HG02884 (cell line): ENCODE results near the gene NFATC2.
A peak's percentile ranks its signal among the peaks of the same experiment; 100 is the strongest.

Source experiments
- ATAC-seq: cut with Tn5 transposase; IDR thresholded peaks from one replicate; pipeline ENCODE4 v1.9.1; 2021; ENCODE audit warnings: mild to moderate bottlenecking, moderate library complexity; ENCODE audit not compliant: unreplicated experiment

Gene NFATC2

DNA sequence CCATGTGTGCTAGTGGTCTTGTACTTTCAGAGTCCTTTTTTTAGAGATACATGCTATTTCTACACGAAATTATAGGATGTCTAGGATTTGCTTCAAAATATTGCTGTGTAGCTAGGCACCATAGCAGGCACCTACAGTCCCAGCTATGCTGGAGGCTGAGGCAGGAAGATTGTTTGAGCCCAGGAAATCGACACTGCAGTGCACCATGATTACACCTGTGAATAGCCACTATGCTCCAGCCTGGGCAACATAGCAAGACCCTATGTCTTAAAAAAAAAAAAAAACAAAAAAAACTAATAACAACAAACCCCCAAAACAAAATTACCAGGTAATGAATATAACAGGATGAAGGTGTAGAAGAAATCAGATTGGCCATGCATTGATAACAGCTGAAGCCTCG, 121.7 kb downstream of the NFATC2 start:
- ATAC-seq: no peak

DNA sequence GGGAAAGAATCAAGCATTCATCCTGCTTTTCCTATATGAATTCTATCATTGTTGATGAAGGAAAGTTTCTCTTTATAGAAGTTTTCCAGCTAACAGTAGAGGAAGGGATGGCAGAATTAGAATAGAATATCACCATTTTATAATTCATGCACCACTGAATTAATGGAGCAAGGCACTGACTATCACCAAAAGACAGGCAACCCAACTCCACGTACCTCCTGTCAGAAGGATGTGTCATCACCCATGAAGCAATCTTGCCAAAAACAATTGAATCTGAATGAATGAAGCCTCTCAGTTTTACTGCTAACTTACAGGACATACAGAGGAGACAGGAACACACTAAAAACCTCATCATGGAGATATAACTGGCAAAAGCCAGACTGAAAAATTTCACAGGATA, 122.4 kb downstream of the NFATC2 start:
- ATAC-seq: no peak

DNA sequence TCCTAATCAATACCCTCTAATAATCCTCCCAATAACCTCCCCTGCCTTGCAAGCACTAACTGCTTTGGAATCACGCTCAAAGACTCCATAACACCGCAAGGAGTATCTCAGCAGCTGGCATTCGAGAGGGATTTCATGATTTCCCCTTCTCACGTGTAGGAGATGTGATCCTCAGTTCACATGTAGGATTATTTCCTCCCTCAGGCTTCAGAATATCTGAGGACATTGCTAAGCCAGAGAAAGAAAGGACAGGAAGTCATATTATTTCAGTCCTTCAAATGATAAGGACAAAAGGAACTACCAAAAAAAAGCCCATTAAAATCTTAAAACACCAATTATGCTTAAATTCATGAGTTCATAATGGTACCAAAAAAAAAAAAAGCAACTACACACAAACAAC, 122.9 kb downstream of the NFATC2 start:
- ATAC-seq: no peak

DNA sequence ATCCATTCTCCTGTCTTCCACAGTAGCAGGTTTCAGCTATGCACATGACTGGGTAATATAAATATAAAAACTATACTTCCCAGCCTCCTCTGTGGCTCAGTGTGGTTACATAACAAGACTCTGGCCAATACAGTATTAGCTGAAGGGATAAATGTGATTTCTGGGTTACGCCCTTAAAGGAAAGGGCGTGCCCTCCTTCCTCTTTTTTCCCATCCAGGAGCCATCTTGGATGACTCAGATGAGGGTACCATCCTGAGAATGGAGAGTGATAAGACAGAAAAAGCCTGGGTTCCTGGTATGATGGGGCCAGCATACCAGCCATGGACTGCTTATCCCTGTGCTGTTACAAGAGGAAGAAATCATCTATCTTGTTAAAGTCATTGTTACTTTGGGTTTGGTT, 123.3 kb downstream of the NFATC2 start:
- ATAC-seq: no peak

DNA sequence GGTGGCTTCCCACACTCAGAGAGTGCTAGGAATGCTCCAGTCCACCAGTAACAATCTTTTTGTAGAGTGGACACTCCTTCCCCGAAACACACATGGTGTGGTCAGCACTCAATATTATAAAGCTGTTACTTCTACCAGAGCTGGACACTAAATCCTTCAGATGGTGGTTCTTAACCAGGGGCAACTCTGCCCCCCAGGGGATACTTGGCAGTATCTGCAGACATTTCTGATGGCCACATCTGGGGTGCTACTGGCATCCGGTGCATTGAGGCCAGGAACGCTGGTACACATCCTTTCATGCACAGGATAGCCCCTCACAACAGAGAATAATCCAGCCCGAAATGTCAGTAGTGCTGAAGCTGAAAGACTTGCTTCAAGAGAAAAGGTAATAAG, 124.4 kb downstream of the NFATC2 start:
- no peak for ATAC-seq

DNA sequence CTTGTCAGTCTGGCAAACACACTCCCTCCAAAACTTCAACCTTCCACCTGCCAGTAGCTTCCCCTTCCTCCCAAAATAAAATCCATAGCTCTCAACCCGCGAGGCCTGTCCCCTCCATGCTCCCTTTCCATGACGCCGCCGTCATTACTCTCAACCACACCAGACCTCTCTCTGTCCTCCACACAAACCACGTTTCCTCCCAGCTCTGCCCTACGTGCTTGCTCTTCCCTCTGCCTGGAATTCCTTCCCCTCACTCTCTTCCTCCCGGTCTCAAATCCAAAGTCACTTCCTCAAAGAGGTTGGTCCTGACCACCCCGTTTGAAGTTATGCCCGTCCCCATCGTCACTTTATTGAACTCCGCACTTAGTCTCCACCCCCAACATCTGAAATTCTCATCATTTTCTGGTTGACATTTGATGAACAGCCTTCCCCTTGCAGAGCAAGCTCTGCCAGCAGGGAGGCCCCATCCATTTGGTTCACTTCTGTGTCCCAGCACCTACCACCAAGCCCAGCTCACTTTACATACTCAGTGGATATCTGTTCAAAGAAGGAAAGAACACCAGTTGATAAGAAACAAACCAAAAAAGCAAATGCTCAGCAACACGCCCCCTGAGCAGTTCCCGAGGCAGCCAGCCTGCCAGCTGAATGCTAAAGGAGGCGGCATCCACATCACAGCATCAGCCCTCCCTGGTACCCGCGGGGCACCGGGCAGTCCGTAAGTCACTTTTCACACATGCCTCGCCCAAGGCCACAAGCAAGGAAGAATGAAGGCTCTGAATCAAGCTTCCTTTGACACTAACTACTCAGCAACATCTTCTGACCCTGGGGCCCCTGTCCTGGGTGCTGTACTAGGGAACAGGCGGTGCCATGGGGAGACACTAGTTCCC, 125.0 kb downstream of the NFATC2 start:
- ATAC-seq: no peak

DNA sequence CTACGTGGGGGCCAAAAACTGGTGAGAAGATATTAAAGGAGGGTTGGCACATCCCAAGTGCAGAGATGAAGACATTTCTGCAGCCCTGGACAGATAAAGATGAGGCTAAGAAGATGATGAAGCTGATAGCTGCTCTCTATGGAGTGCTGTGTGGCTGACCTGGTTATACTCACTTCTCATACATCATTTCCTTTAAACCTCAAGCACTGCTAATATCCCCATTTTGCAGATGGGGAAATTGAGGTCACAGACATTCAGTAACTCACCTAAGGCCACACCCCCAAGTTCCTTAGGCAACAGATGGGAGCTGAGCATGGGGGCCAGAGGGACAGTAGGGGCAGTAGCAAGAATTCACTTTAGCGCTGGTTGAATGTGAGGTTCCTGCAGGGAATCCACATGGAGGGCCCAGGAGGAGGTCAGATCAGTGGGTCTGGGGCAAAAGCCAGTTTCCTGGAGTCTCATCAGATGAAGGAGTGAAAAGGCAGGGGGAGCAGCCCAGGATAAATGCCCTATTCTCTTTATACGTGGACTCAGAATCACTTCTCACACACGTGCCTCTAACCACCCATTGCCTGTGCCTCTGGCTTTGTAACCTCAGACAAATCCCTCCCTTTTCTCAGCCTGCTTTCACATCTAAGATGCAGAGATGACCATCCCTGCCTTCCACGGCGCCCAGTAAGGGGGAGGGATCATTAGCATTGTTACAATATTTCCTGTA, 125.8 kb downstream of the NFATC2 start:
- no peak for ATAC-seq

DNA sequence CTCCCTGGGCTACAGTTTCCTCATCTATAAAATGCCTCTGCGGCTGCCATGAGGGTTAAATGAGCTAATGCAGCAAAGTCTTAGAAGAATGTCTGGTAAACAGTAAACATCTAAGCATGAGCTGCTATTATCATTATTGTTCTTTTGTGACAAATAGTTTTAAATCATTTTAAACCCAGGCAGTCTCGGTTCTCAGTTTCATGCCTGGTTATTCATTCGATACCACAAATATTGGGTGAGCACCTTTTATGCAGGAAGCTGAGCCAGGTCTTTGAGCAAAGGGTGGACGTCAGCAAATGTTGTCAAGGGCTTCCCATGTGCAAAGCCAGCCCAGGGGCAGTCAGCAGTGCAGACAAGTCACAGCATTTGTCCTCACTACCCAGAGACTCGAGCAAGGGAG, 128.7 kb downstream of the NFATC2 start:
- no peak for ATAC-seq

DNA sequence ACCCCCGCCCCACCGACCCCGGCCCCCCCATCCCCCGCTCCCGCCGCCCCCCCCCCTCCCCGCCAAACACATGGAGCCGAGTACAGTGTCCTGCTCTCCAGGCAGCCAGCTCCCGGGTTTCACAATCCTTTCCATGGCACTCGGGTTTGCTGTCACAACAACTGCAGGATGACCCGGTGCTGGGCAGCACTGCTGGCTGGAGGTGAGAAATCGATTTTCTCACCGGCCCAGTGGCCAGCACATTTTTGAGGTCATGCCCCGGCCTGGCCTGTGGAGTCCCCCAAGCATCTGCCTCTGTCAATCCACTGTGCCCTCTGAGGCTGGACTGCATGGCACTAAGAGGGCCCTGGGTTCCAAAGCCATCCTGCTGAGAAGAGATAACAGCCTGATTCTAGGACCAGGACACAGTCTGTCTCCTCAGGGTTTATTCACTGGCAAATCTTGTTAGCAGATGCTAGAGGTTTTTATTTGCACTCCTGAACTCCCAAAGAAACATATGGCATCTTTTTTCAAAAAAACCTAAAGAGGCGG, 129.5 kb downstream of the NFATC2 start:
- ATAC-seq: no peak

DNA sequence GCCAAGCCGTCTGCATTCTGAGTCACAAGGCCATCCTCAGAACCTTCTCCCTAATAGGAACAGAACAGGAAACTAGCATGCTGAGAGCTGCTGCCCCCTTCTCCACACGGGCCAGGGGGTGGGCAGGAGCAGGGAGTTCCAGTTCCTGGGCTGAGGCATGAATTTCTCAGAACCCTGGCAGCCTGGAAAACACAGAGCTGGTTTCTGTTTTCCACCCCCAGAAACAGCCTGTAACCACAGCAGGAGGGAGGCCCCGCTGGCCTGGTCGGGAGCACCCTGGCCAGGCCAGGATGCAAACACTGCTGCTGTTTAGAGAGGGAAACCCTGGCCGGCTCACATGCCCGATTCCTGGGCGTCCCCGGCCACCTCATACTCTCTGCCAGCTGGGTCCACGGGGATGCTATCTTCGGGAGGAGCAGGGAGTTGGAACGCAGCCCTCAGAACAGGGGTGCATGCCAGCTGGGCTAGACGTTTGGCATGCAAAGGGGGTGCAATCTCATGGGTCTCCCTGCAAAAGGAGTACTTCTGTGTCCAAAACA, 130.1 kb downstream of the NFATC2 start:
- ATAC-seq: no peak

DNA sequence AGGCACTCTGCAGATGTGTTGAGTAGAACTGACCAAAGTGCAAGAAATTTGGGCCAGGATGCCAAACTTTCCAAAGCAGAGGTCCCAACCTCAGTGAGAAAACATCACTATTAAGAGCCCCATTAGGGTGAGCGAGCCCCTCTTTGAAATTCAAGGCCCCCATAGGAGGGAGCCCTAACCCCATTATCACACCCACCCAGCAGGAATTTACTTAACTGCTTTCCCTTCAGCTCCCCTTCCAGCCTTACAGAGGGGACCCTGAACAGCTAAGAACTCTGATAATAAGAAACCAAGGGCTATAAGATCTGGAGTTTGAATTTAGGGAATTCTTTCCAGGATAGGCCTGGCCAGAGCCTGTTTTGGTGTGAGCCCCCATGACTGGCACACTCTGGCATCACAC, 130.6 kb downstream of the NFATC2 start:
- ATAC-seq: no peak

DNA sequence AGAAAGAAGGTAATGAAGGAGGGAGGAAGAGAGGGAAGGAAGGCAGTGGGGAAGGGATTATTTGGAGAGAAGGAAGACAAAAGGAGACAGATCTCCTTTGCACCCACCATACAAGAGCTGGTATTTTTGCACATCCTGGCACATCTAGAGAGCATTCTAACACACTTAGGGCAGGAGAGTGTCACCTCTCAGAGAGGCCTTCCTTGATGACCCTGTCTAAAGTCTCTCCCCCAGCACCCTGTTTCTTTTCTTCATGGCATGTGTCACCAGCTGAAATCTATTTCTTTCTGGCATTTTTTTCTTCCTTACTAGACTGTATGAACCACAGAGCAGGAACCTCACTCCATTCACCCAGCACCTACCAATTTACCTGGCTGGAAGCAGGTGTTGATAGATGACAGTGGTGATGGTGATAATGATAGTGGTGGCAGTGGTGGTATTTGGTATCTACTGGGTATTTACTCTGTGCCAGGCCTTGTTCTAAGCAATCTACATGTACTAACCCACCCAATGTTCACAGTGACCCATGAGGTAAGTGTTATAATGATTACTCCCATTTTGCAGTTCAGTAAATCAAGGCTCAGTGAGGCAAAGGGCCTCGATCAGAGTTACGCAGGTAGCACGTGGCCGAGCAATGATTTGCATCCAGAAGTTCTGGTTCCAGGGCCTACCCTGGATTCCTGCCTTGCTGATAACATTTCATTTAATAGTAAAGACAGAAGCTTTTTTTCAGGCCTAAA, 131.8 kb downstream of the NFATC2 start:
- ATAC-seq: no peak

DNA sequence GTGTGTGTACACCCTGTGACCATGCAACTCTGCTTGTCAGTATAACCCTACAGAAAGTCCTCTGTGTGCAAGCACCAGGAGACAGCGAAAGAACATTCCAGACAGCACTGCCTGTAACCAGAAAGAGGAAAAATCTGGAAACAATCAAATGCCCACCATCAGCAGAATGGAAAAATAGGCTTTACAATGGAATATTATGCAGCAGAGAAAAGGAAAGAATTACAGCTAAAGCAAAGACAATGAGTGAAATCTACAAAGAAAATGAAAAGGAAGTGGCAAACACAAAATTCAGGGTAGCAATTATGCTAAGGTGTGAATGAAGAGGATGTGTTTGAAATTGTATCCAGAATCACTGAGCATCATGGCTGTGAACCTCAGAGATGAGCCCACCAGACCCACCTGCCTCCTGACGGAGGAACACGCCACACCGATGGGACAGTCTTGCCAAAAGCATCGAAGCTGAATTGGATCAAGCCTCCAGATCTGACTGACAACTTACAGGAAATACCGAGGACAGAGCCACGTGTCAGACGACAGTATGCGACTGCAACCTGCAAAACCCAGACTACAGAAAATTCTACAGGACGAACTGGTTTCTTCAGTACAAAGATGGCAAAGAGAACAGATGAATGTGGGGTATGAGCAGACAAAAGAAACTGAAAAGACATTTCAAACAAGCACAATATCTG, 133.2 kb downstream of the NFATC2 start:
- no peak for ATAC-seq

DNA sequence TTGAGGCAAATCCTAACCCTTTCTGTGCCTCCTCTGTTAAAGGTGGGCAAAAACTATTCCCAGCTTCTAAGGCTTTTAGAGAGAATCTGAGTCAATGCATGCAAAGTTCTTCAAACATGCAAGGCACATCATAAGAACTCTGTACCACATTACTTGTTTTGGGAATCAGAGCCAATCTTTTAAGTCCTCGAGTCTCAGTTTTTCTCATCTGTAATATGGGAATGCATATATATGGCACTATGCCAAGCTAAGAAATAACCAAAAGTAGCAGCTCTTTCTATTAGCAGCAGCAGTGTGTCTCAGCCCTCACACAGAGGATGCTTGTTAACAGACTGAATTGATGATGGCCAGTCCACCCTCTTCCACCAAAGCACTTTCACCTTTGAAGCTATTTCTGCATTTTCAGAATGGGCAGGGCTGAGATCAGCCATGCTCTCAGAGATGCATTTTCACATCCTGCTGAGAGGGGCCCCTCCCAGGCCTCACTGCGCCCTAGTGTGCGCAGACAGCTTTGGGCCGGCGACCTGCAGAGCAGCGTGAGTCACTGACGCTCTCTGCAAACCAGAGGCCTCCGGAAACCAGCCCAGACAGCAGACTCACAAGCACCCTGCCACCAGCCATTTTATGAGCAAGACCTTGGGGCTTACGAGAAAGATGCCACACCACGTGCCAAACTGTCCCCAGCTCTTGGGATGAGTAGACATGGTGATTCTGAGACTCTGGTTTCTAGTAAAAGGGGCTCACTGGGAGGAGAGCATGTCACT, 138.0 kb downstream of the NFATC2 start:
- ATAC-seq: peak; percentile 80

DNA sequence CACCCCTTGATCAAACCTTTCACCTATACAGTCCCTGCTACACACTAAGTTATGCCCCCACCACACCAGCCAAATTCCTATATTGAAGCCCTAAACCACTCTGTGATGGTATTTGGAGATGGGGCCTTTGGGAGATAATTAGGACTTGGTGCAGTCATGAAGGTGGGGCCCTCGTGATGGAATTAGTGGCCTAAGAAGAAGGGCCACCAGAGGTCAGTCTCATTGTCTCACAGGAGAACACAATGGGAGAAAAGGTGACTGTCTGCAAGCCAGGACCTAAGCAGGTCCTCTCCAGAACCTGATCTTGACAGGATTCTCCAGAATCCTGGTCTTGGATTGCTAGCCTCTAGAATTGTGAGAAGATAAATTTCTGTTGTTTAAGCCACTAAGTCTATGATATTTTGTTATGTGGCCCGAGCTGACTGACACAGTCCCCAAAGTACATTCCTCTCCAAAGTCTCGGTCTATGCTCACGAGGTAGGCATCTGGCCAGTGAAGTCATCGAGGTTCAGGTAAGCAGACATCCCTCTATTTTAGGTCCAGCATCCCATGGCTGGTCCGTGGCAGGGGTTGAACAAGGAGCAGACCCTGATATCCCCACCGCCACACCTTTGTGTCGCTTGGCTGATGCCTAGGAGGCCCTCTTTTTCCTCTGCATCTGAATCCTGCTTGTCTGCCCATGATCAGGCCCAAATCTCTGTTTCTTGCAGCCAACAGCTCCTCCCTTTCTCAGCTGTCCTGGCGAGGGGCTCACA, 138.9 kb downstream of the NFATC2 start:
- no peak for ATAC-seq

DNA sequence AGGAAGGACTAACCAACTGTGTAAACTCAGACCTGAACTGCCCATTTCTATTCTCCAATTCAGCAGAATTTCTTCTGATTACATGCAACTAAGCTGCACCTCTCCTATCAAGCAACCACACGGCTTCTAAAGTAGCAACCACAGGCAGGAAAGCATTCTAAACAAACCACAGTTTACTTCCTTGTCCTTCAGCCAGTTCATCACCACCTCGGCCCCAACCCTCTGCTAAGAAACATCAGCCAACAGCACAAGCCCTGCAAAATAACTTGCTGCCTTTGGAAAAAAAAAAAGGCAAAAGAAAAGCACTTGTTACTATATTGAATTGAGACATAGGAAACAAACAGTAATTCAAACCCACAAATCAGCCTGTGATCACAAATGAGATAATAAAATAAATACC, 140.3 kb downstream of the NFATC2 start:
- no peak for ATAC-seq

DNA sequence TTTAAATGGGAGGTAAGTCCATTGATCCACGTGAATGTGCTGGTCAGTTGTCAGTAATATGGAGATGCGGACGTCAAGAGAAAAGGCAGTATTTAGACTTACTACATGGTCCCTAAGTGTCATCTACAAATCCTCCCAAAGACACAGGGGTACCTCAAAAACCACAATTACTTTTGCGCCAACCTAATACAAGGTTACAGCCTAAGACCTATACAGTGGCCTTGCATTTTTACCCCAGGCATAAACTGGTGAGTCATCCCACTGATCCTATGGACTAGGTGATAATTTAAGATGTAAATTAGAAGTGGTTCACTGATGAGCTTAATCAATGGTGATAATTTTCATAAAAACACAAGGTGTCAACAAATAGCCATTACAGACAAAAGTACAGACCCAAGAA, 141.0 kb downstream of the NFATC2 start:
- ATAC-seq: no peak

DNA sequence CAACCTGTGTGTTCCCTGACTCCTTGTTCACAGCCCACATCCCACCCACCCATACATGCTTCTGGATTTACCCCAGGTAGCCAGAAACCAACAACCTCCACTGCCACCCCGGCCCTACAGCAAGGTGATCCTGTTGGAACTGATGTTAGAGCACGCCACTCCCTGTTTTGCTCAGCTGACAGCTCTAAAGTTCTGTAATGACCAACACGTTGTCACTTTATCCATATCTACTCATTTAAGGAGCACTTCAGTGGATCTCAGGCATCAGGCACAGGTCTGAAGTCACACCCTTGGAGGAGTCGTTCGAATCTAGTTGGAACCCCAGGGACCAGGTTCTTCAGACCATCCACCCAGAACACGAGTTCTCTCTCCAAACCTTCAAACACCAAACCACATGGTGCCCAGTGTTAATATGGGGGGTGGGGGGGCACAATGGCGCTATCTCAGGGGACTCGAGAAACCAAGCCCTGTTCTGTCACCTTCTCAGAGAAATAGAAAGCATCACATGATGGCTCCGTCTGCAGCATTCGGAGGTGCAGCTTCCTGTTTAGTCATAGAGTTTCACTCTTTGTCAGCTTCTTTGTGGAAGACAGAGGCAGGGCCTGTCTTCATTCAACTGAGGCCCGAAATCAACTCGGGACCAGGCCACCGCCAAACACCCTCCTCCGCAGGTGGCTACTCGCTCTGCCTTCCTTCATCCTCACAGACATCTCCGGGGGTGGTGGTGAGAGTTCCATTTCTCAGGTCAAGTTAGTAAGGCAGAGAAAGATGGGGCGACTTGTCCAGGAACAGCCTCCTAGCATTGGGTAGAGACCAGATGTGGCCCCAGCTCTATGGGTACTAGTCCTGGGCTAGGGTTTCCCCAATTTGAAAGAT, 142.2 kb downstream of the NFATC2 start:
- ATAC-seq: peak; percentile 69
